Common myeloid progenitor, CD34-positive (primary cell): ENCODE data around the gene GARIN3.

Experiments used
- CTCF ChIA-PET: fragments of 350-600 bp; sonication (Branson Sonifier 250); formaldehyde crosslinking; loops from one replicate; lab custom pipeline; 2021; ENCODE audit warnings: antibody characterized with exemption; lab: Charles Lee
- POLR2A ChIA-PET: fragments of 350-600 bp; sonication (Branson Sonifier 250); formaldehyde crosslinking; loops from one replicate; lab custom pipeline; 2021; ENCODE audit warnings: antibody characterized with exemption; lab: Charles Lee
- DNase-seq, 3 donors: peaks; one replicate each; pipeline versions ENCODE4 v3.0.0 to v3.0.0-alpha.2; 2013
- H3K27ac ChIP-seq, 2 experiments: 1 replicate in 1 of 2; 2 replicates in 1 of 2; pipeline ENCODE4 v1.7.0; 2013; ENCODE audit warnings: inconsistent platforms in 2 of 2, low read length in 2 of 2, mild to moderate bottlenecking in 2 of 2, low read depth in 1 of 2, moderate library complexity in 1 of 2; ENCODE audit not compliant: severe bottlenecking in 2 of 2, insufficient read depth in 1 of 2, poor library complexity in 1 of 2
- H3K27me3 ChIP-seq, 5 experiments: replicated peaks in 2 of 5; 1 replicate in 3 of 5; 2 replicates in 2 of 5; pipeline versions ENCODE4 v1.6.1 to v1.7.0; 2013; ENCODE audit warnings: low read length in 4 of 5, mild to moderate bottlenecking in 2 of 5, moderate library complexity in 2 of 5, inconsistent platforms in 1 of 5; ENCODE audit not compliant: insufficient read depth in 5 of 5, control insufficient read depth in 4 of 5
- H3K36me3 ChIP-seq, 4 experiments: 1 replicate in 2 of 4; 2 replicates in 2 of 4; pipeline versions ENCODE4 v1.6.1 to v1.7.0; 2013; ENCODE audit warnings: low read length in 3 of 4, control low read depth in 1 of 4, mild to moderate bottlenecking in 1 of 4; ENCODE audit not compliant: control insufficient read depth in 4 of 4, insufficient read depth in 4 of 4
- H3K4me1 ChIP-seq, 4 experiments: 1 replicate in 3 of 4; 2 replicates in 1 of 4; pipeline versions ENCODE4 v1.6.1 to v1.7.1; 2013; ENCODE audit warnings: low read length in 3 of 4, mild to moderate bottlenecking in 3 of 4, control low read depth in 1 of 4, inconsistent platforms in 1 of 4, moderate library complexity in 1 of 4; ENCODE audit not compliant: control insufficient read depth in 4 of 4, insufficient read depth in 4 of 4; ENCODE audit errors: control extremely low read depth in 1 of 4
- H3K4me3 ChIP-seq, 7 experiments: 1 replicate in 4 of 7; 2 replicates in 3 of 7; pipeline versions ENCODE4 v1.5.1 to v1.7.0; 2013; ENCODE audit warnings: mild to moderate bottlenecking in 7 of 7, low read length in 6 of 7, moderate library complexity in 6 of 7, inconsistent platforms in 2 of 7, low read depth in 2 of 7, control low read depth in 1 of 7; ENCODE audit not compliant: insufficient read depth in 4 of 7, control insufficient read depth in 1 of 7; ENCODE audit errors: extremely low read depth in 1 of 7
- H3K9me3 ChIP-seq, 5 experiments: 1 replicate in 4 of 5; 2 replicates in 1 of 5; pipeline versions ENCODE4 v1.6.1 to v1.7.1; 2013; ENCODE audit warnings: low read length in 4 of 5, mild to moderate bottlenecking in 2 of 5, inconsistent platforms in 1 of 5, low read depth in 1 of 5, moderate library complexity in 1 of 5; ENCODE audit not compliant: control insufficient read depth in 4 of 5, insufficient read depth in 2 of 5; ENCODE audit errors: control extremely low read depth in 1 of 5
- WGBS: methylation state at CpG from one replicate; pipeline ENCODE4 v1.1.5; 2013; ENCODE audit not compliant: insufficient coverage; 5-methylcytosine and 5-hydroxymethylcytosine counted together

The GARIN3 gene

DNA sequence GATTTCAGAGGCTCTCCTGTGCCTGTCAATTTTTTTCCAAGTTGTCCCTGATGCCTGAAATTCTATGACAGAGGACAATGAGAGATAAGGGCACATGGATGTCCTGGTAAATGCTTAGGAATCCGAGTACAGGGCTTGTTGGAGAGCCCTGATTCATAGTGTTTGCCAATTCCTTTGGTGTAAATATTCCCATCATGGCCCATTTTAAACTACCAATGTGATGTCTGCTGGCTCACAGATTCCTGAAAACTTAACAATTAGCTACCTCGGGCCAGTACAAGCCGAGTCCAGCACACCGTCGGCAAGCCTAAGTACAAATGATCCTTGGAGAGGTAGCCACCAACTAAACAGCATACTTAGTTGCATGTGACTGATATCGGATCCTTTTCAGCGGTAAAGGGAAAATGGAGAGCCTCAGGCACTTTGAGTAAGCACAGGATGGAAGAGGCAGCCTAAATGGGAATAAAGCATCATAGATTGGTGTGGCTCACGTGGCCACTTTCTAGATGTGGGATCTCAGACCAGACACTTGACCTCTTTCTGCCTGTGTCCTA lies 18.1 kb upstream of the GARIN3 start:
- WGBS = 84% methylated on average over 7 of the region's 8 CpGs
- POLR2A ChIA-PET = no interaction called here
- H3K9me3 ChIP-seq = no peaks in the 10 kb centered on the region
- H3K36me3 ChIP-seq = no peaks in the 10 kb centered on the region
- CTCF ChIA-PET = interaction anchor here (0.7 kb wide), 1 partner anchor 9 kb away, joined by 3 read pairs; no protein-coding TSS in a partner anchor
- no peak overlapping the region for H3K27ac ChIP-seq
- no peak overlapping the region for H3K4me3 ChIP-seq
- DNase-seq = no peak
- H3K27me3 ChIP-seq = no peaks in the 10 kb centered on the region
- H3K4me1 ChIP-seq = no peaks in the 10 kb centered on the region

- Histone ChIP-seq H3K36me3 (no peaks in the 10 kb centered on the region), H3K4me3 (no peak overlapping the region), H3K27ac (no peak overlapping the region), H3K4me1 (no peaks in the 10 kb centered on the region), H3K27me3 (no peaks in the 10 kb centered on the region), H3K9me3 (no peaks in the 10 kb centered on the region)
- POLR2A ChIA-PET = no interaction called here
- no peak for DNase-seq
- 100% methylated on average over 1 of the region's 3 CpGs for WGBS
- CTCF ChIA-PET = no interaction called here
These were observed 16.2 kb upstream of the GARIN3 start for GRCh38 chr5:157182143-157182757.

DNA sequence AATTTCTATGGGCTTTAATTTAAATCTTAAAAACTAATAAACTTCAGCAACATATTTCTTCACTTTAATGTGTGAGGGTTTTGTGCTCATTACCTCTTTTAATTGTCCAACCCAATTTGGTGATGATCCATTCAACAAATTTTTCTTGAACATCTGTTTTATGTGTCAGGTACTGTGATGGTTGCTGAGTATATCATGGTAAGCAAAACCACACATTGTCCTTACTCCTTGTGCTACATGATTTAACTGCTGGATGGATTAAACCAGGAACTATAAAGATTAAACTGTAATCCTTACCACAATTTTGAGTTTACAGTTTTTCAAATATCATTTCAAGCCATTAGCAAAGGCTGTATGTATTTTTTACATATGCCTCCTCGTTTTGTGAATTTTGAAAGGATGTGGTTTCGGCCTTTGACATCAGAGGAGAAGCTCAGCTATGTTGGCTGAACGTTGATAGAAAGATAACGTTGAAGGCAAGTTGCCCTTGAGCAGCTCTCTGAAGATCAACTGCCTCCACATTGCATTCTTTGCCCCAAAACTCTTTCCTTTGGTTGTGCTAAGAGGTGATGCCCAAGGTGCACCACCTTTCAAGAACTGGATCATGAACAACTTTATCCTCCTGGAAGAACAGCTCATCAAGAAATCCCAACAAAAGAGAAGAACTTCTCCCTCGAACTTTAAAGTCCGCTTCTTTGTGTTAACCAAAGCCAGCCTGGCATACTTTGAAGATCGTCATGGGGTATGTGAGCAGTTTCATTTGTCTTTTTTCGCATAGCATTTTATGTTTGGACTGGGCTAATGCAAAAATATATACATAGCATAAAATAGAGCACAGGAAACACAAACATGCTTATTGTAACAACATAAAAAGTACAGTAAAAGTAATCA lies 14.6 kb upstream of the GARIN3 start, which contains the start of gene ITK:
Gene ITK (plus strand): TSS at position 467 of the 891 bp plus-strand sequence. CDS start 138 bp downstream, at position 605.
- CTCF ChIA-PET = interaction anchor here (1.1 to 1.5 kb wide), 2 partner anchors 12 to 15 kb away, joined by 3 read pairs; partner anchors contain the start of gene GARIN3
- Histone ChIP-seq H3K27ac (no peak within 1 kb of the TSS), H3K9me3 (no peaks in the 10 kb centered on the region), H3K36me3 (no peaks in the 10 kb centered on the region), H3K4me1 (no peaks in the 10 kb centered on the region), H3K27me3 (no peaks in the 10 kb centered on the region), H3K4me3 (no peak within 1 kb of the TSS)
- DNase-seq = peak in 1 of 3 donors; percentile 13
- WGBS = 72% methylated on average over 3 of the region's 8 CpGs
- POLR2A ChIA-PET = interaction anchor here (0.8 kb wide), 1 partner anchor 9 kb away, joined by 3 read pairs; no protein-coding TSS in a partner anchor

DNA sequence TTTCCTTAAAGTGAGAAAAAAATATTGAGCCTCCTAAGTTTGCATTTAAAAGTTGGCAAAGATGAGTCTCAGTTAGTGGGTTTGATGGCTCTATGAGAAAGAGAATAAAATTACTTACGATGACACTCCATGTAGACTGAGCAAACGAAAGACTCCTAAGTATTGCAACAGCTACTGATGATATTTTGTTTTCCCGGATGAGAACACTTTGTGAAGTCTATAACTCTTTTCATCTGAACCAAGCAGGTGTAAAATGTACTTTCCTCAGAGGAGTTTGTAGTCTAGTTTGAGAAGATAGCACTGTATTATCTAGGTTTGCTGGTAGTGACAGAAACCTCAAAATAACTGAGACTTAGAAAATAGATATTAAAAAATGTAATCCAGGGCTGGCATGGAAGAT lies 12.9 kb upstream of the GARIN3 start:
- POLR2A ChIA-PET = no interaction called here
- DNase-seq = no peak
- Histone ChIP-seq H3K27me3 (no peaks in the 10 kb centered on the region), H3K36me3 (no peaks in the 10 kb centered on the region), H3K9me3 (no peaks in the 10 kb centered on the region), H3K27ac (no peak overlapping the region), H3K4me3 (no peak overlapping the region), H3K4me1 (no peaks in the 10 kb centered on the region)
- 81% methylated on average over 3 of the region's 3 CpGs for WGBS
- CTCF ChIA-PET = no interaction called here

- no peak for DNase-seq
- no peak overlapping the region for H3K4me3 ChIP-seq
- WGBS = 75% methylated on average over 4 of the region's 6 CpGs
- no peak overlapping the region for H3K27ac ChIP-seq
- H3K4me1 ChIP-seq = peaks cover 0 to under 1% (median 0%) of the 10 kb centered on the region in 4 experiments
- no peaks in the 10 kb centered on the region for H3K9me3 ChIP-seq
- no peaks in the 10 kb centered on the region for H3K27me3 ChIP-seq
- no peaks in the 10 kb centered on the region for H3K36me3 ChIP-seq
- POLR2A ChIA-PET = no interaction called here
- CTCF ChIA-PET = no interaction called here
These were observed 11.9 kb upstream of the GARIN3 start for GRCh38 chr5:157177953-157178352.

GRCh38 chr5:157175071-157175612 lies 9.1 kb upstream of the GARIN3 start:
- H3K4me1 ChIP-seq = peaks cover 0 to 15% (median 3%) of the 10 kb centered on the region in 4 experiments
- POLR2A ChIA-PET = no interaction called here
- peaks cover 0 to 2% (median 0%) of the 10 kb centered on the region in 5 experiments for H3K9me3 ChIP-seq
- 85% methylated on average over 8 of the region's 8 CpGs for WGBS
- H3K4me3 ChIP-seq = no peak overlapping the region
- no peaks in the 10 kb centered on the region for H3K27me3 ChIP-seq
- no peak for DNase-seq
- H3K27ac ChIP-seq = no peak overlapping the region
- no peaks in the 10 kb centered on the region for H3K36me3 ChIP-seq
- CTCF ChIA-PET = interaction anchor here (1.4 kb wide), 2 partner anchors 78 to 138 kb away, joined by 3 to 4 read pairs; no protein-coding TSS in a partner anchor
